BE2C (cell line): ENCODE results near the gene CNKSR1.

Experiments used
- DNase-seq: peaks from one replicate; pipeline ENCODE4 v3.0.0-alpha.2; 2020
- H3K27me3 ChIP-seq: fragments of 250-450 bp; sonication (Bioruptor Pico); 2 replicates; pipeline ENCODE4 v1.5.1; 2020; ENCODE audit warnings: mild to moderate bottlenecking
- H3K36me3 ChIP-seq: fragments of 250-450 bp; sonication (Bioruptor Pico); 2 replicates; pipeline ENCODE4 v1.5.1; 2020; ENCODE audit warnings: mild to moderate bottlenecking
- H3K4me1 ChIP-seq: fragments of 250-450 bp; sonication (Bioruptor Pico); 2 replicates; pipeline ENCODE4 v1.5.1; 2020
- H3K4me3 ChIP-seq: 2 replicates; pipeline ENCODE4 v1.5.1; 2011; ENCODE audit warnings: low read depth, low read length
- H3K9me3 ChIP-seq: fragments of 250-450 bp; sonication (Bioruptor Pico); 2 replicates; pipeline ENCODE4 v1.5.1; 2020
- TF ChIP-seq, protein P1 (sequence below): IDR thresholded peaks from 2 replicates; pipeline ENCODE4 v1.5.1; 2012; ENCODE audit warnings: mild to moderate bottlenecking, low read depth, low read length

Gene CNKSR1

DNA sequence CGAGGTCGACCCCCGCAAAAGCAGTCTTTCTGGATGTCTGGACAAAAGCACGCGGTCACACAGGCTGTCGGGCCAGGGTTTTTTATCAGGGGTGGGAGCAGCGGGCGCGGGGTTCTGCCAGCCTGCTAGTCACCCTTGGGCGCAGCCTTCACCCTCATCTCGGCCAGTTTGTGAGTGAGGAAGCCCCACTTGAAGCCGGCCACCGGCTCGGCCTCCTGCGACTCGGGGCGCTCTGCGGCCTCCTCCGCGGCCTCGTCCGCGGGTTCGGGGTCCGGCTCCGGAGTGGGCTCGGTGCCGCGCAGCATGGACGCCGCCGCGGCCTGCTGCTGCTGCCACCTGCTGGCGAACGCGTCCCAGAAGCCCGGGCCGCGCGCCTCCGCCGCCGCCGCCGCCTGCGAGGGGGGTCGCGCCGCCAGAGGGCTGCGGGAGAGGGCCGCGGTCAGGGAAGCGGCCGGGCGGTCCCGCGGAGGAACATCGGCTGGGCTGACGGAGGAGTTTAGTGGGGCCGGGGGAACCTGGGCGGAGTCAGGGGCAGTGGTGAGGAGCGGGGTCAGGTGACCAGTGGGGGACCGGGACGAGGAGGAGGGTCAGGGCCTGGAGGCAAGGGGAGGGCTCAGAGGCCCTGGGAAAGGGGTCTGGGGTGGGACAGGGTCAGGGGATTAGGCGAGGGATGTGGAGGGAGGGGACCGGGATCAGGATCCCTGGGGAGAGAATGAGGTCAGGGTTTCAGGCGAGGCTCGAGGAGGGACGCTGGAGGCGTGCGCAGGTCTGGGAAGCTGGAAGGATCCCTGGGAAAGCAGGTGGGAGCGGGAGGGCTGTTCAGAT lies 13.0 kb upstream of the CNKSR1 start:
- Histone ChIP-seq H3K4me1 (no peaks in the 10 kb centered on the region; the same call in 1 of the 2 replicates), H3K27me3 (no peaks in the 10 kb centered on the region), H3K9me3 (no peaks in the 10 kb centered on the region), H3K4me3 (no peak overlapping the region), H3K36me3 (no peaks in the 10 kb centered on the region)
- TF ChIP-seq, protein P1, sequence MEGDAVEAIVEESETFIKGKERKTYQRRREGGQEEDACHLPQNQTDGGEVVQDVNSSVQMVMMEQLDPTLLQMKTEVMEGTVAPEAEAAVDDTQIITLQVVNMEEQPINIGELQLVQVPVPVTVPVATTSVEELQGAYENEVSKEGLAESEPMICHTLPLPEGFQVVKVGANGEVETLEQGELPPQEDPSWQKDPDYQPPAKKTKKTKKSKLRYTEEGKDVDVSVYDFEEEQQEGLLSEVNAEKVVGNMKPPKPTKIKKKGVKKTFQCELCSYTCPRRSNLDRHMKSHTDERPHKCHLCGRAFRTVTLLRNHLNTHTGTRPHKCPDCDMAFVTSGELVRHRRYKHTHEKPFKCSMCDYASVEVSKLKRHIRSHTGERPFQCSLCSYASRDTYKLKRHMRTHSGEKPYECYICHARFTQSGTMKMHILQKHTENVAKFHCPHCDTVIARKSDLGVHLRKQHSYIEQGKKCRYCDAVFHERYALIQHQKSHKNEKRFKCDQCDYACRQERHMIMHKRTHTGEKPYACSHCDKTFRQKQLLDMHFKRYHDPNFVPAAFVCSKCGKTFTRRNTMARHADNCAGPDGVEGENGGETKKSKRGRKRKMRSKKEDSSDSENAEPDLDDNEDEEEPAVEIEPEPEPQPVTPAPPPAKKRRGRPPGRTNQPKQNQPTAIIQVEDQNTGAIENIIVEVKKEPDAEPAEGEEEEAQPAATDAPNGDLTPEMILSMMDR: no peak
- DNase-seq: peak; percentile 46

DNA sequence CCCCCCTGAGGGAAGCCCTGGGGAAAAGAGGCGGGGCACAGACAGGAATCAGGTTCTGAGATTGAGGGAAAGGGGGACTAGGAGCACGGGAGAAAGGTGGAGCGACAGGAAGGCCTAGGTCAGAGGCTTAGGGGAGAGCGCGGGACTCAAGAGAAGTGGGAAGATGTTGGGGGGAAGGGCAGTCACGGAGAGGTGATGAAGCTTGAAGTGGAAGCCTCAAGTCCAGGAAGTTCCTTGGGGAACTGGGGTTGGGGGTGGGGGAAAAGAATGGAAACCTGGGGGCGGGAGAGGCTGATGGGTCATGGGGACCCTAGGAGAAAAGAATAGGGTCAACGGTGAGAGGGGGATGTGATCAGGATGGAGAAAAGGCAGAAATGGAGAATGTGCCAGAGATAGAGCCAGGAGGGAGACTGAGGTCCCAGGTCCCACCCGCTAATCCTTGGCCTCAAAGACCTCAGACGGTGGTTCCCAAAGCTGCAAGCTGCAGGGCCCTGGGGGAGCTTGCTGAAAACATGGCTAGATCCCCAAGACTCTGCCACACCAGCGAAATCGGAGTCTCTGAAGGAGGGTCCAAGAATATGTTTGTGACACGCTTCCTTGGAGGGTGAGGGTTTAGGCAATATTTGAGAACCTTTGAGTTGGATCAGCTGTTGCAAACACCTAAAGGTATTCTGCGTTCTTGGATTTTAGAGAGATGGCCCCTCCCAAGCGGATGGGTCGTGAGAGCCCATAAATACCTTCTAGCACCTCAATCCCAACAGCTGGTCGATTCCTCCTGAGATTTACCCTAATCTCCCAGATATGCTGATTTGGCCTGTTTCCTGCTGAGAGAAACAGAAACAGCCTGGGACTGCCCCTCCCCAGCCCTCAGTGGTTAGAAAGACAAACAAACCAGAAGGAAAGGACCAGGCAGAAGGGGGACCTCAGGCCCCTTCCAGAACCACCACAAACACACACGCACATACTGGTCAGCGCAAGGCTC lies 12.1 kb upstream of the CNKSR1 start:
- no peaks in the 10 kb centered on the region for H3K9me3 ChIP-seq
- H3K4me3 ChIP-seq: no peak overlapping the region
- TF ChIP-seq, protein P1: no peak
- H3K4me1 ChIP-seq: no peaks in the 10 kb centered on the region; the same call in 1 of the 2 replicates
- DNase-seq: no peak
- no peaks in the 10 kb centered on the region for H3K36me3 ChIP-seq
- no peaks in the 10 kb centered on the region for H3K27me3 ChIP-seq

DNA sequence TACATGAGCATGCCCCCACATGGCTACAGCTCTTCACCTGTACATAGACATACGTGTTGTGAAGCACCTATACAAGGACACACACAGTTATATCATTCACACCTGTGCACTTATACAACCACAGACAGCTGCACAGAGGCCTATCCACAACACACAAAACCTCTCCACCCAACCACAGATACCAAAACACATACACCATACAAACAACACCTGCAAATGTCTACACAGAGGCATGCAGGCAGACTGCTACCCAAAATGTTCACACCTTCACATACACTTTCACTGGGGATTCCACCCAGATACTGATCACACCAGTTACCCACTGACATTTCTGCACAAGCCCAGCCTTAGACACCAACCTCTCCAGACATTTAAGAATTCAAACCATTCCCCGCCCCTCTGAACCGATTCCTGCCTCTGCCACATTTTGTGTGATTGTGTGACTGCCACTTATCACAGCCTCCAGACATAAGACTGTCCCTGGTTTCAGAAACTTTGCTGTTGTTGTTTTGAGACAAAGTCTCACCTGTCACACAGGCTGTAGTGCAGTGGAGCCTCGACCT lies 10.5 kb upstream of the CNKSR1 start:
- no peaks in the 10 kb centered on the region for H3K9me3 ChIP-seq
- TF ChIP-seq, protein P1: no peak
- no peaks in the 10 kb centered on the region for H3K27me3 ChIP-seq
- DNase-seq: no peak
- no peak overlapping the region for H3K4me3 ChIP-seq
- no peaks in the 10 kb centered on the region; the same call in 1 of the 2 replicates for H3K4me1 ChIP-seq
- 0 out of 2 replicates have a peak, but pooled peaks cover 3% of the 10 kb centered on the region for H3K36me3 ChIP-seq

DNA sequence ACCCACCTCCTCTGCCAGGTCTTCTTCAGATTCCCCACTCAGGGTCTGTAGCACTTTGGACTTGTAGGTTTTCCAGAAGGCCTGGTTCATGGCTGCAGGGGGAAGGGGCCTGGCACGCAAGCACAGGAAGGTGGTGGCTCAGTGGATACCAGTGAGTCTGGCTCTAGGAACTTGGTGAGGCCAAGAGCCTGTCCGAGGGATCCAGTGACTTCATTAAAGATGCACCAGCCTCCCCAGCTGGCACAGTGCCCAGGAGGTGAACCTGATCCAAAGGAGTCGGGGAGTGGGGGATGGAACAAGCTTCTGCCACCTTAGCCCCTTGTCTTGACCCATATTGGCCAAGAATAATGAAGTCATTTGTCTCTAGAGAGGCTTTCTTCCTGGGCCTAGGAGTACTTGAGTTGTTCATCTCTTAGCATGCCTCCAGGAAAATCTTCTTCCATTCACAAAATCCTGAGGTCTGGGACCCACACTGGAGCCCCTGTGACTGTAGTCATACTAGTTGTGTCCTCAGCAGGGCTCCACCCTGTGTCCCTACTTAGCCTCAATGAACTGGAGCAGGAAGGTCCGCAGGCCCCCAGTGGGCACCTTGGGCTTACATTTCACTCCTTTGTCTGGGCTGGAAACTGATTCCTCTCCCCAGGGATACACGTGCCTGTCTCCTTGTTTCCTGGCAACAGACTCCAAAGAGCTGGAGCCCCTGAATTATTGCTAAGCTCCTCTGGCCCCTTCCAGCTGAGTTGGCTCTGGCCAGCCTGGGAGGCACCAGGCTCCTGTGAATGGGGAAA lies 8.7 kb upstream of the CNKSR1 start, which contains the start of gene C1orf232:
TSS of gene C1orf232 (minus strand) at position 554 of the 788 bp plus-strand sequence. CDS start at position 90, 464 bp downstream.
- TF ChIP-seq, protein P1: no peak
- peak within 1 kb of the TSS; percentile 75 for H3K4me3 ChIP-seq
- no peaks in the 10 kb centered on the region; the same call in 1 of the 2 replicates for H3K4me1 ChIP-seq
- H3K27me3 ChIP-seq: no peaks in the 10 kb centered on the region
- H3K9me3 ChIP-seq: no peaks in the 10 kb centered on the region
- 0 out of 2 replicates have a peak, but pooled peaks cover 3% of the 10 kb centered on the region for H3K36me3 ChIP-seq
- DNase-seq: no peak

DNA sequence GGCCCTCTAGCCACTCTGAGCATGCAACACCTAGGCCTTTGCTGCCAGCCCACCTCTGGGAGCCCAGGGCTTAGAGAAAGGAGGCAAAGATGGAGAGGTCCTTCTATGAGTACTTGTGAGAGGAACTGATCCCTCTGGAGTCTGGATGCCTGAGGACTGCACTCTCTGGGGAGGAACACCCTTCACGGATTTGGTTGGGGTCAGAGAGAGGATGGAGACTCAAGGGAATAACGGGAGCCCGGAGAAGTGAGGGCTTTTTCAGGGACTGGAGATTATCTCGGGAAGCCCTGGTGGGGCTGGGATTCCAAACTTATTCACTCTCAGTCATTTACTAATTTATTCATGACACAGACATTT lies 8.1 kb upstream of the CNKSR1 start:
- TF ChIP-seq, protein P1: no peak
- Histone ChIP-seq H3K9me3 (no peaks in the 10 kb centered on the region), H3K4me1 (no peaks in the 10 kb centered on the region; the same call in 1 of the 2 replicates), H3K4me3 (no peak overlapping the region; the same call in 1 of the 2 replicates), H3K36me3 (0 out of 2 replicates have a peak, but pooled peaks cover 3% of the 10 kb centered on the region), H3K27me3 (no peaks in the 10 kb centered on the region)
- DNase-seq: no peak
